Heart left ventricle (tissue), 16 donors: ENCODE measurements around the gene FMNL3. TPM values are rescaled to one million over a fixed set of nuclear protein-coding genes. Genes with fewer than 3 reads are reported as not detected.

Experiments
- ATAC-seq, 4 donors: fragments of 200-7000 bp; cut with Tn5 transposase; one replicate each; pipeline ENCODE4 v1.9.1; 2020 to 2022; ENCODE audit warnings: moderate library complexity in 4 of 4, mild to moderate bottlenecking in 3 of 4, moderate number of reproducible peaks in 1 of 4
- DNase-seq, 5 donors: peaks; one replicate each; pipeline ENCODE4 v3.0.0-alpha.2; 2020
- H3K27ac ChIP-seq, 12 donors: fragments of 200-600 bp; sonication (generic) in 4 of 12; one replicate each; pipeline versions ENCODE4 v1.5.0 to v1.8.0; 2016 to 2022; ENCODE audit warnings: mild to moderate bottlenecking in 2 of 12
- H3K27me3 ChIP-seq, 9 donors: fragments of 200-600 bp; sonication (generic) in 2 of 9; one replicate each; pipeline versions ENCODE4 v1.5.1 to v1.8.0; 2016 to 2022; ENCODE audit warnings: mild to moderate bottlenecking in 3 of 9
- H3K36me3 ChIP-seq, 9 donors: fragments of 200-600 bp; sonication (generic) in 2 of 9; one replicate each; pipeline versions ENCODE4 v1.5.0 to v1.8.0; 2018 to 2022; ENCODE audit warnings: mild to moderate bottlenecking in 2 of 9
- H3K4me1 ChIP-seq, 12 donors: fragments of 200-600 bp; sonication (generic) in 4 of 12; one replicate each; pipeline versions ENCODE4 v1.5.0 to v1.8.0; 2016 to 2022; ENCODE audit warnings: mild to moderate bottlenecking in 3 of 12
- H3K4me3 ChIP-seq, 12 donors: fragments of 200-600 bp; sonication (generic) in 4 of 12; one replicate each; pipeline versions ENCODE4 v1.5.0 to v1.8.0; 2017 to 2022; ENCODE audit warnings: mild to moderate bottlenecking in 9 of 12, moderate library complexity in 4 of 12
- H3K9me3 ChIP-seq, 12 donors: fragments of 200-600 bp; sonication (generic) in 4 of 12; one replicate each; pipeline versions ENCODE4 v1.5.0 to v1.8.0; 2016 to 2022; ENCODE audit warnings: mild to moderate bottlenecking in 1 of 12
- CTCF ChIP-seq, 12 donors: fragments of 200-600 bp; sonication (generic) in 4 of 12; IDR thresholded peaks; one replicate each; pipeline versions ENCODE4 v1.5.0 to v1.8.0; 2018 to 2022; ENCODE audit warnings: antibody characterized with exemption in 12 of 12, mild to moderate bottlenecking in 5 of 12
- POLR2A ChIP-seq, 2 donors: fragments of 450-650 bp; IDR thresholded peaks; one replicate each; pipeline ENCODE4 v1.6.1; 2017; ENCODE audit warnings: antibody characterized with exemption in 2 of 2, mild to moderate bottlenecking in 2 of 2, moderate library complexity in 2 of 2
- WGBS, 4 donors: extraction: QIAGEN DNeasy Blood & Tissue Kit in 2 of 4; methylation state at CpG; one replicate each; pipeline versions ENCODE4 v1.1.5 to v1.1.7; 2013 to 2018; 5-methylcytosine and 5-hydroxymethylcytosine counted together
- intact Hi-C, 10 donors: fragments of 100-400 bp; cut with DNase I; formaldehyde crosslinking; loops; one replicate each; pipeline versions ENCODE4 v1.11.1 to v1.14.2; 2022
- polyA plus RNA-seq, 2 donors: library from polyadenylated mRNA; stranded (reverse); fragments of 200-250 nt; gene quantifications; one replicate each; pipeline ENCODE4 v1.2.3, GENCODE V29; 2013
- total RNA-seq, 9 donors: library from RNA; depleted of rRNA in 2 of 9; stranded (reverse); fragments of >200 nt in 2 of 9; fragmentation: NEBNext Ultra II Directional in 3 of 9; extraction: Animal tissue kit (Norgen Biotek cat#: 25700) in 3 of 9; gene quantifications; one replicate each; pipeline versions ENCODE4 v1.1.0 to v1.2.4, GENCODE V29; 2016 to 2023
- donor health status: ischemic (EF 13 %, LVEDD 7.1; RV severe dilation, severe dysfunction).
- donor health status: healthy with polysubstance abuse.
- donor health status: DM: no; HTN: yes; CAD: no.
- donor health status: DM: no; HTN: no; CAD: no.
- donor health status: ischemic (EF 25% LVEDD 6.9; RV normal size, moderate dysfunction).
- donor health status: ischemic (EF 25% LVEDD 5.7; RV mildly dilated, moderate dysfunction).
- donor health status: healthy.
- donor health status: DM: yes; HTN: yes; CAD: no.
- donor health status: ischemic (EF 35%, LVEDD 5.7; RV mildly dilated, moderate dysfunction).
- donor health status: nonischemic (EF 11% LVEDD 7.7; RV severe dilation, severe dysfunction).
- donor health status: DM: yes; HTN: yes; CAD: no.
- donor health status: PGD.
- donor health status: ischemic (EF 29% LVEDD 5.4; RV normal size, mild dysfunction).
- donor health status: nonischemic (EF 23%, LVEDD 6.1; RV moderate dilation, normal function).

FMNL3 gene
- total and polyA plus RNA-seq, 11 donors, result 5.9 to 33.9 (median 13.0) TPM

DNA sequence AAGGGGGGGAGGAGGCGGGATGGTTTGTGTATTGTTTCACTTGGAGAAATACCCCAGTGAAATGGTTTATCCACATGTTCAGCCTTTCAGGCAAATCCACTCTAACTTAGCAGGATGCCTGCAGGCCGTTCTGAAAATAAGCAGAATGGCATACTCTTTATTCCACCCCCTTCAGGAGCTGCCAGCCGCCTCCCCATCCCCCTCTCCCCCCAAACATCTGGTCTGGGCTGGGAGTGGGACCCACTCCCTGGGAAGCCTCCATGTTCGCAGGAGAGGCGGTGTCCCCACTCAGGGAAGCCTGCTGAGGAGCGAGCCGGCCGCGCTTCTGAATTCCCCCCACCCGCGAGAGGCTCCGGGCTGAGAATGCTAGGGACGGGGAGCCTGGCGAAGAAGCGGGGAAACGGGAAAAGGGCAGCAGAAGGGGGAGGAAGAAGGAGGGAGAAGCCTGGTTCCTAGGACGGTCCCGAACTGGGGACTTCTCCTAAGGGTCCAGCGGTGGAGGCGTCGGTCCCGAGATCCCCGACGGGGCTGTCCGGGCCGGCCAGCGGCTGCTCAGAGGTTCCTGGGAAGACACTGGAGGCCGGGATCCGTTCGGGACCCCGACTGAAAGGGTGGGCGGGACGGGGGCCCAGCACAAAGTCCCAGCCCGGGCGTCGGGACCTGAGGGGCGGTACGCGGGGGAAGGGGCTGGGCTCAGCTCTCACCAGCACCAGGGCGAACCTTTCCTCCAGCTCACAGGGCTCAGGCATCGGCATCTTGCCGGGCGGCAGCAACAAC, 666 bp downstream of the FMNL3 start:
- intact Hi-C loops, result loop anchor here in 9 of 10 donors (1.0 to 5.0 kb wide), 8 partner anchors 33 to 349 kb away; no protein-coding TSS in a partner anchor
- peak overlapping the region; percentile 69 to 97 (median 86) for H3K4me3 ChIP-seq
- H3K36me3 ChIP-seq, result no peaks in the 10 kb centered on the region
- H3K27me3 ChIP-seq, result peaks cover 0 to 5% (median 0%) of the 10 kb centered on the region in 9 donors
- ATAC-seq (peak in 3 of 4 donors; percentile 12 to 19 (median 16)), DNase-seq (peak; percentile 37 to 70 (median 48))
- WGBS, 4 donors, result 7 to 9% (median 7%) methylated on average over 27 to 43 of the region's 43 CpGs
- H3K27ac ChIP-seq, result peak overlapping the region; percentile 89 to 99 (median 97)
- TF ChIP-seq CTCF (IDR thresholded peaks at IDR 0.05), result no peak
- TF ChIP-seq POLR2A (IDR thresholded peaks at IDR 0.05), result no peak
- H3K9me3 ChIP-seq, result no peaks in the 10 kb centered on the region
- H3K4me1 ChIP-seq, result peaks cover 0 to 53% (median 39%) of the 10 kb centered on the region in 12 donors

- peaks cover 0 to 57% (median 42%) of the 10 kb centered on the region in 12 donors for H3K4me1 ChIP-seq
- H3K4me3 ChIP-seq, result peak overlapping the region; percentile 69 to 97 (median 86)
- peak overlapping the region; percentile 89 to 99 (median 97) for H3K27ac ChIP-seq
- DNase-seq, result peak; percentile 33 to 75 (median 47)
- TF ChIP-seq POLR2A (IDR thresholded peaks at IDR 0.05), result no peak
- no peak for TF ChIP-seq CTCF (IDR thresholded peaks at IDR 0.05)
- peaks cover 0 to 5% (median 0%) of the 10 kb centered on the region in 9 donors for H3K27me3 ChIP-seq
- no peaks in the 10 kb centered on the region for H3K9me3 ChIP-seq
- no peaks in the 10 kb centered on the region for H3K36me3 ChIP-seq
- intact Hi-C loops, result loop anchor here in 8 of 10 donors (1.0 to 5.0 kb wide), 6 partner anchors 31 to 348 kb away; no protein-coding TSS in a partner anchor
- WGBS, 4 donors, result 35 to 51% (median 38%) methylated on average over 6 to 10 of the region's 10 CpGs
- peak in 2 of 4 donors; percentile 48 to 49 for ATAC-seq
These were observed 1.6 kb downstream of the FMNL3 start for GRCh38 chr12:49705479-49706134.

DNA sequence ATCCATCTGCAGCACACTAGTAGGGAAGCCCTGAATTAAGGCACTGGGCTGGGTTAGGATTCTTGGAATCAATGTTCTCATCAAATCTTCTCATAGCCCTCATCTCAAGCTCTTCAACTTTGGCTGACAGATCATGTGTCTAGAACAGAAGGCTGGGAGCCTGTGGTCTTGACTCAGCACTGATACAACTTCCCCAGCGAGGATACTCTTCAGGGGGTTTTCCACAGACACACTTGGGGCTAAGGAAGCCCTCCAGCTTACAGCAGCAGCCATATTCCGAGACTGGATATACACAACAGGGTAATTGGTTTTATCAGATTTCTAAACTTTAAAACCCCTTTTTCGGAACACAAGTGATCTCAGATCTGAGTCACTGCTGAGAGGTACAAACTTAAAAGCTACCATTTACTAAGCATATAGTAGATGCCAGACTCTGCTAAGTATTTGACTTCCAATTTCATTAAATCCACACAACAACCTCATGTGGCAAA, 3.5 kb downstream of the FMNL3 start:
- peak in 2 of 5 donors; percentile 15 to 28 for DNase-seq
- Histone ChIP-seq H3K4me3 (peak overlapping the region in 1 of 12 donors; percentile 13), H3K9me3 (no peaks in the 10 kb centered on the region), H3K27ac (peak overlapping the region in 9 of 12 donors; percentile 20 to 98 (median 49)), H3K27me3 (no peaks in the 10 kb centered on the region), H3K36me3 (peaks cover 0 to 5% (median 0%) of the 10 kb centered on the region in 9 donors), H3K4me1 (peaks cover 3 to 73% (median 57%) of the 10 kb centered on the region in 12 donors)
- ATAC-seq, result no peak
- 64 to 81% (median 73%) methylated on average over 3 of the region's 3 CpGs for WGBS, 4 donors
- intact Hi-C loops, result loop anchor here in 1 of 10 donors (5.0 kb wide), 1 partner anchor 36 kb away; no protein-coding TSS in a partner anchor
- TF ChIP-seq POLR2A (IDR thresholded peaks at IDR 0.05) (no peak), CTCF (IDR thresholded peaks at IDR 0.05) (no peak)
